ENCODE measurements around the gene GPR153.
"Not testable (repeated sequence)": the region's sequence is repeated elsewhere in the genome, so short reads cannot be mapped to it uniquely, and the experiment has no call there.

The GPR153 gene

GRCh38 chr1:6222636-6223035 is 38.3 kb downstream of the GPR153 start:
- no peak for DNase-seq

- no peak for DNase-seq
These were observed 39.6 kb downstream of the GPR153 start for GRCh38 chr1:6221210-6221784.

- DNase-seq, result no peak
These were observed 40.7 kb downstream of the GPR153 start for GRCh38 chr1:6220236-6220635.

- DNase-seq, result not testable (repeated sequence)
These were observed 41.3 kb downstream of the GPR153 start for GRCh38 chr1:6219641-6220040.

- no peak for DNase-seq
These were observed 42.3 kb downstream of the GPR153 start for GRCh38 chr1:6218375-6219164.

GRCh38 chr1:6212193-6212959 is 48.5 kb downstream of the GPR153 start:
- no peak for DNase-seq

- DNase-seq, result no peak
These were observed 49.2 kb downstream of the GPR153 start for GRCh38 chr1:6211731-6212130.

- no peak for DNase-seq
These were observed 50.1 kb downstream of the GPR153 start for GRCh38 chr1:6210591-6211355.

GRCh38 chr1:6209661-6210580 is 51.0 kb downstream of the GPR153 start:
- DNase-seq, result no peak

- DNase-seq, result peak; percentile 14
These were observed 51.9 kb downstream of the GPR153 start for GRCh38 chr1:6208723-6209660.

GRCh38 chr1:6207921-6208320 is 53.0 kb downstream of the GPR153 start:
- no peak for DNase-seq

- DNase-seq, result no peak
These were observed 53.6 kb downstream of the GPR153 start for GRCh38 chr1:6207075-6207885.

GRCh38 chr1:6206520-6206855 is 54.4 kb downstream of the GPR153 start:
- no peak for DNase-seq

GRCh38 chr1:6205849-6206519 is 54.9 kb downstream of the GPR153 start, which contains the start of gene RNF207:
Gene RNF207, plus strand, starts transcription at chr1:6206119. Its CDS starts 417 bp downstream, at chr1:6206536.
- peak; percentile 46 for DNase-seq

GRCh38 chr1:6202256-6202655 is 58.6 kb downstream of the GPR153 start:
- no peak for DNase-seq

GRCh38 chr1:6200188-6200809 is 60.6 kb downstream of the GPR153 start:
- DNase-seq, result no peak

- peak; percentile 97 for DNase-seq
These were observed 61.4 kb downstream of the GPR153 start, which contains the start of gene RPL22 for GRCh38 chr1:6199298-6200187. Gene RPL22, minus strand, starts transcription at chr1:6199595. Its CDS starts 22 bp downstream, at chr1:6199573.
